Measurements from ENCODE around the gene RAP1GAP.

DNA sequence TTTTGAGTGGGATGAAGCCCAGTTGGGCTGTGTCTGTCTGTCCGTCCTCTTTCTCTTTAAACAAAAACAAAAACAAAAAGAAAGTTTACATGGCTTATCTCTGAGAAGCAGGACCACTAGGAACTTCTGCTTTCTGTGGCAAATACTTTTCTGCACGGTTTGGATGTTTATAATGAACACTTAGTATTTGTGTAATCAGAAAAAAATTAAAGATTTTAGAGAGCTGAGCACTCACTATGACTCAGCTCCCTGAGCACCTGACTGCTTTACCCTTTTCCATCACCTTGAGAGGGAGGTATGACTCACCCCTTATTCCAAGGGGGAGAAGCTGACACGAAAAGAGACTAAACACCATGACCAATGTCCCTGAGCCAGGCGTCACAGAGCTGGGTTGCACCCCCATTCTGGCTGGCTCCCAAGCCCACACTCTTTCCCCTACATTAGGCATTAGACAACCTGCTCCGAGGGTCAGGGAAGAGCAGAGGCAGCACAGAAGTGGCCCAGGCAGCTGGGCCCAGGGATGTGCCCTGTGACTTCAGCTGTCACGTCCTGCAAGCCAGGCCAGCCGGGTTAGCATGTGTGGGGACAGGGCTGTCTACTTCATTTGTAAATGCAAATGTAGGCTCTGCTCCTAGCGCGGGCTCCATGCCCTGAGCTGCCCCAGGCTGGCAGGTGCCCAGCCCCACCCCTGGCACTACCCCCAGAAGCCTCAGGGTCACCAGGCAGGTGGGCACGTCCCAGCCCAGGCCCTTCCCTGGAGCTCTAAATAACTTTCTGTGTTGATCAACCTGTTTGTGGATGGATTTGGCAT, 30.4 kb downstream of the RAP1GAP start:
- peak in 2 of 3 donors; percentile 45 to 48 for TF ChIP-seq POLR2A (IDR thresholded peaks at IDR 0.05)
- TF ChIP-seq, protein P1, sequence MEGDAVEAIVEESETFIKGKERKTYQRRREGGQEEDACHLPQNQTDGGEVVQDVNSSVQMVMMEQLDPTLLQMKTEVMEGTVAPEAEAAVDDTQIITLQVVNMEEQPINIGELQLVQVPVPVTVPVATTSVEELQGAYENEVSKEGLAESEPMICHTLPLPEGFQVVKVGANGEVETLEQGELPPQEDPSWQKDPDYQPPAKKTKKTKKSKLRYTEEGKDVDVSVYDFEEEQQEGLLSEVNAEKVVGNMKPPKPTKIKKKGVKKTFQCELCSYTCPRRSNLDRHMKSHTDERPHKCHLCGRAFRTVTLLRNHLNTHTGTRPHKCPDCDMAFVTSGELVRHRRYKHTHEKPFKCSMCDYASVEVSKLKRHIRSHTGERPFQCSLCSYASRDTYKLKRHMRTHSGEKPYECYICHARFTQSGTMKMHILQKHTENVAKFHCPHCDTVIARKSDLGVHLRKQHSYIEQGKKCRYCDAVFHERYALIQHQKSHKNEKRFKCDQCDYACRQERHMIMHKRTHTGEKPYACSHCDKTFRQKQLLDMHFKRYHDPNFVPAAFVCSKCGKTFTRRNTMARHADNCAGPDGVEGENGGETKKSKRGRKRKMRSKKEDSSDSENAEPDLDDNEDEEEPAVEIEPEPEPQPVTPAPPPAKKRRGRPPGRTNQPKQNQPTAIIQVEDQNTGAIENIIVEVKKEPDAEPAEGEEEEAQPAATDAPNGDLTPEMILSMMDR (IDR thresholded peaks at IDR 0.05): no peak
